ENCODE results near the gene C16orf54. TPM values are rescaled to one million over a fixed set of nuclear protein-coding genes. Genes with fewer than 3 reads are reported as not detected.
"Not testable (repeated sequence)": the region's sequence is repeated elsewhere in the genome, so short reads cannot be mapped to it uniquely, and the experiment has no call there.

The C16orf54 gene
- total RNA-seq, 1 donor from 2014 or later, result 0.65 TPM

- ATAC-seq (ENCODE audit: poor library complexity); intact Hi-C loops (cut with DNase I); DNase-seq: not testable (repeated sequence)
These were observed 26.5 kb upstream of the C16orf54 start for GRCh38 chr16:29772330-29772729.

DNA sequence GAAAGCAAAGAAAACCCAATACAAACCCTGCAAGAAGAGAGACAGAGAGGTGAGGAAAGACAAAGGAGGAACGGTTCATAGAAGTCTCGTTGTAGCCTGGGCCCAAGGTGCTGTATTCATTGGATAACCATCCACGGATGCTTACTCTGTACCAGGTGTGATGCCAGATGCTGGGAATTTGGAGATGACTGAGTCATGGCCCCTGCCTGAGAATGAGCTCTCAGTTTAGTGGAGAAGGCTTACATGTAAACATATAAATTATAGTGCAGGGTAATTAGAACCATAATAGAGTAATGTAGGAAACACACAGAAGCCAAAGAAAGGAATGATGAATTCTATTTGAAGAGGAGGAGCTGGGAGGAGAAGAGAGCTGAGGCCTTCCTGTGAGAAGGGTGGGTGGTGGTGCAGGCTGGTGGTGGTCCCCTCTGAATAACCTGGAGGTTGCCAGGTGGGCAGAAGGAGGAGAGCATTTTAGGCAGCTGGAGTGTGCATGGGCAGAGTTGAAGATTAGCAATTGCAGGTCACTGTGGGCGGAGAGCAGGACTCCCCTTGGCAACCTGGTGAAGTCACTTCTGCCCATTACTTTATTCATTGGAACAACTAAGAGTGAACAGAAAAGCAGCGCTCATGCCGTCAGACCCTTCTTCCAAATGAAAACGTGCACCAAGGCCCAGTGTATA is 24.6 kb upstream of the C16orf54 start:
- DNase-seq (no peak), ATAC-seq (ENCODE audit: poor library complexity) (no peak)
- intact Hi-C loops (cut with DNase I), result no loop called here

DNA sequence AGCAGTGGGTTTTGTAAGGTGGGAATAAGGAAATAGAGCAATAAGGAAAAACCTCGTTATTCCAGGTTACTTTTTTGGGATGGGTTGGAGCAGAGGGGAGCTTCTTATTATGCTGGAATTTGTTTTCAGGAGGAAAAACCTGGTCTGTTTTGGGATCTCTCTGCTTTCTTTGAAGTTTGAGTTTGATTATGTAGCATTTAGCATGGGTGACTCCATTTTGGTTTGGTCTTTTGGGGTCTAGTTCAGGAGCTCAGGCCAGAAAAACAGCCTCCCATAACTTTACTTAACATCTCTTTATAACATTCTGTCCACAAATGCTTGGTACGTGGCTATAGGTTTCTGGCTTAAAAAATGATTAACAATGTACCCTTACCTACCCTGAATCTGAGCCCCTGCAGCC is 23.7 kb upstream of the C16orf54 start:
- intact Hi-C loops (cut with DNase I), result no loop called here
- no peak for ATAC-seq (ENCODE audit: poor library complexity)
- no peak for DNase-seq

DNA sequence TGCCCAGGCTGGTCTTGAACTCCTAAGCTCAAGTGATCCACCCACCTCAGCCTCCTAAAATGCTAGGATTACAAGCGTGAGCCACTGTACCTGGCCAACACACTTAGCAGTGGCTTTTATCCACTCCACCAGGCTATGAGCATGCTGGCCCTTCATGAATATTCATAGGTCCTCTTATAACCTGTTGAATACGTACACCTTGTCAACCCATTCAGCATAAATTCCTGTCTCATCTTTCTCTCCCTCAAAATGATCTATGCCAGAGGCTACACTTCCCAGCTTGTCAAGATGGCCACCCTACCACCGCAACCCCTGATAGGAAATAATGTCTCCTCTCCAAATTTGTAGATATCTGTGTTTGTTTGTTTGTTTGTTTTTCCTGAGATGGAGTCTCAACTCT is 21.3 kb upstream of the C16orf54 start:
- ATAC-seq (ENCODE audit: poor library complexity) (no peak), DNase-seq (no peak)
- intact Hi-C loops (cut with DNase I), result no loop called here

- intact Hi-C loops (cut with DNase I), result no loop called here
- DNase-seq, result no peak
These were observed 20.8 kb upstream of the C16orf54 start for GRCh38 chr16:29766571-29766970.

DNA sequence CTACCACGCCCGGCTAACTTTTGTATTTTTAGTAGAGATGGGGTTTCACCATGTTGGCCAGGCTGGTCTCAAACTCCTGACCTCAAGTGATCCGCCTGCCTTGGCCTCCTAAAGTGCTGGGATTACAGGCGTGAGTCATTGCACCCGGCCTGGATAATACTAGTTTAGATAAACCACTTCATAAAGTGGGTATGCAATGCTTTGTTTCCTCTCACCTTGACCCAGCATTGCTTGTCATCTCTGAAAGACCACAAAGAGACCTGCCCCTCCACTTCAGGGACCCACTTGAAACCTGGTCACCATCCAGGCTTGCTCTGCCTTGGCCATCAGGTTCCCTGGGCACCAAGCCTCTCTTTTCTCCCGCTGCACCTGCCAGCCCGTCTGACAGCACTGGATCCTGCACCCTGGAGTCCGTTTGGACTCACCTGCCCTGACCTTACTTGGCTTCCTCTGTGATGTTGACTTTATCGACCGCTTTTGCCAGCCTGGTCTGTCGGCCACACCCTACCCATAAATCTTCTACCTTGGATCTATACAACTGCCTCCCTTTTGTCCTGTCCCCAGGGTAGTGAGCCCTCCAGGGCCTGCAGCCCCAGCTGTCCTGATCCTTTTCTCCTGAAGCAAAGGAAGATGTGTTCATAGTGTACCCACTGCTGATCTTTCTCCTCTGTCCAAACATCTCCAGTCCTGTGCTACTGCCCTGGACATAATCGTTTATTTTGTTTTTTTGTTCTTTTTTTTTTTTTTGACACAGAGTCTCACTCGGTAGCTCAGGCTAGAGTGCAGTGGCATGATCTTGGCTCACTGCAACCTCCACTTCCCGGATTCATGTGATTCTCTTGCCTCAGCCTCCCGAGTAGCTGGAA is 19.6 kb upstream of the C16orf54 start:
- intact Hi-C loops (cut with DNase I), result no loop called here
- ATAC-seq (ENCODE audit: poor library complexity), result peak; percentile 69

More at GRCh38 chr16:29766571-29766970, 20.8 kb upstream of the C16orf54 start:
- no peak for ATAC-seq (ENCODE audit: poor library complexity)

GRCh38 chr16:29763326-29763725 is 17.5 kb upstream of the C16orf54 start:
- DNase-seq (no peak), ATAC-seq (ENCODE audit: poor library complexity) (no peak)
- intact Hi-C loops (cut with DNase I), result no loop called here

More for the DNA sequence above, 19.6 kb upstream of the C16orf54 start:
- no peak for DNase-seq

DNA sequence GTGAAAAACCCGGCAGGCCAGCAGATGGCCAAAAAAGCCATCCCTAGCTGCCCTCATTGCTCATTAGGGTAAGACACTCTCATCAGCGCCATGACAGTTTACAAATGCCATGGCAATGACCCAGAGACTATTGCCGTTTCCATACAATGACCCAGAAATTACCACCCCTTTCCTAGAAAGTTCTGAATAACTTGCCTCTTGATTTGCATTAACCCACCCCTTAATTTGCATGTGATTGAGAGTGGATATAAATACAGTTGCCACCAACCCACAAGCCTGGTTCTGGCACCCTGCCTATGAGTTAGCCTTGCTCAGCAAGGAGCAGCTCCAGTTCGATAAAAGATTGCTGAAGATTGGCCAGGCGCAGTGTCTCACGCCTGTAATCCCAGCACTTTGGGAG is 16.1 kb upstream of the C16orf54 start:
- ATAC-seq (ENCODE audit: poor library complexity) (no peak), DNase-seq (no peak)
- intact Hi-C loops (cut with DNase I), result no loop called here

DNA sequence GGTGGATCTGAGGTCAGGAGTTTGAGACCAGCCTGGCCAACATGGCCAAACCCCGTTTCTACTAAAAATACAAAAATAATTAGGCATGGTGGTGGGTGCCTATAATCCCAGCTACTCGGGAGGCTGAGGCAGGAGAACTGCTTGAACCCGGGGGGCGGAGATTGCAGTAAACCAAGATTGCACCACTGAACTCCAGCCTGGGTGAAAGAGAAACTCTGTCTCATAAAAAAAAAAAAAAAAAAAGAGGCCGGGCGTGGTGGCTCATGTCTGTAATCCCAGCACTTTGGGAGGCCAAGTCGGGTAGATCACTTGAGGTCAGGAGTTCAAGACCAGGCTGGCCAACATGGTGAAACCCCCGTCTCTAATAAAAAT is 15.5 kb upstream of the C16orf54 start:
- DNase-seq; intact Hi-C loops (cut with DNase I); ATAC-seq (ENCODE audit: poor library complexity): not testable (repeated sequence)

DNA sequence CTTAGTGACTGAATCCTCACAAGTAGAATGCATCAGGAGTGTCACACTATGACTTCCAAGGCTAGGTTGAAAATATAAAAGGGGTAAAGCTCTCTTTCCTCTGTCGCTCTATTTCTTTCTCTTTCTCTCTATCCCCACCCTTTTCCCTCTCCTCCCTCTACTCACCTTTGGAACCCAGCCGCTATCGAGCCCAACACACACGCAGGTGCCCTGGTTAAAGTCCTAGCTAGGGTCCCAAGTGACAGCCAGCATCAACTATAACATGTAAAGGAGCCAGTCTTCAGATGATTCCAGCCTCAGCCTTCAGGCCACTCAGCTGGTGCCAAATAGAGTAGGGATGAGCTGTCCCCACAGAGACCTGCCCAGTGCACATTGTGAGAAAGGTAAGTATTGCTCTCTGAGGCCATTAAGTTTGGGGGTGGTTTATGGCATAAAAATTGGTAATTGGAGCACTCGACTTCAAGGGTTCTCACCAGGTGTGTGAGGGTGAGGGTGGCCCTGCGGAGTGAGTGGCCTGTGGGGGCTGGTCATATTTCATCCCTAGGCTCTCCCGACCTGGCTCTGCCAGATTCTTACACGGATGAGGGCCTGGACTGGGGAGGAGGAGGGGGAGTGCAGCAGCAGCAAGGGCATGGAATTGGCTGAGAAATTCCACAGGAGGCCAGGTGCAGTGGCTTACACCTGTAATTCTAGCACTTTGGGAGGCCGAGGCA is 14.9 kb upstream of the C16orf54 start:
- intact Hi-C loops (cut with DNase I), result no loop called here
- ATAC-seq (ENCODE audit: poor library complexity) (no peak), DNase-seq (no peak)

GRCh38 chr16:29757950-29758466 is 12.2 kb upstream of the C16orf54 start:
- intact Hi-C loops (cut with DNase I), result no loop called here
- no peak for DNase-seq
- ATAC-seq (ENCODE audit: poor library complexity), result peak; percentile 72

DNA sequence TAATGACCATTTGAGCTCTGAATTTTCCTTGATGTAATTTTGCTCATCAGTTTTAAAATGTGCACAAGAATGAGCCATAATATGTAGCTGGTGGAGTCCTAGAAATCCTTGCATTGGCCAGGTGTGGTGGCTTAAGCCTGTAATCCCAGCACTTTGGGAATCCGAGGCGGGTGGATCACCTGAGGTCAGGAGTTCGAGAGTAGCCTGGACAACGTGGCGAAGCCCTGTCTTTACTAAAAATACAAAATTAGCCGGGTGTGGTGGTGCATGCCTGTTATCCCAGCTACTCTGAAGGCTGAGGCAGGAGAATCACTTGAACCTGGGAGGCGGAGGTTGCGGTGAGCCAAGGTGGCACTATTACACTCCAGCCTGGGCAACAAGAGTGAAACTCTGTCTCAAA is 11.3 kb upstream of the C16orf54 start:
- DNase-seq; intact Hi-C loops (cut with DNase I); ATAC-seq (ENCODE audit: poor library complexity): not testable (repeated sequence)

GRCh38 chr16:29756654-29757053 is 10.9 kb upstream of the C16orf54 start:
- no peak for ATAC-seq (ENCODE audit: poor library complexity)

GRCh38 chr16:29753516-29753915 is 7.7 kb upstream of the C16orf54 start:
- intact Hi-C loops (cut with DNase I), result no loop called here
- no peak for ATAC-seq (ENCODE audit: poor library complexity)
- DNase-seq, result no peak

More at GRCh38 chr16:29756654-29757053, 10.9 kb upstream of the C16orf54 start:
- DNase-seq, result no peak
- intact Hi-C loops (cut with DNase I), result no loop called here

- DNase-seq; ATAC-seq (ENCODE audit: poor library complexity); intact Hi-C loops (cut with DNase I): not testable (repeated sequence)
These were observed 3.0 kb upstream of the C16orf54 start for GRCh38 chr16:29748760-29749149.

DNA sequence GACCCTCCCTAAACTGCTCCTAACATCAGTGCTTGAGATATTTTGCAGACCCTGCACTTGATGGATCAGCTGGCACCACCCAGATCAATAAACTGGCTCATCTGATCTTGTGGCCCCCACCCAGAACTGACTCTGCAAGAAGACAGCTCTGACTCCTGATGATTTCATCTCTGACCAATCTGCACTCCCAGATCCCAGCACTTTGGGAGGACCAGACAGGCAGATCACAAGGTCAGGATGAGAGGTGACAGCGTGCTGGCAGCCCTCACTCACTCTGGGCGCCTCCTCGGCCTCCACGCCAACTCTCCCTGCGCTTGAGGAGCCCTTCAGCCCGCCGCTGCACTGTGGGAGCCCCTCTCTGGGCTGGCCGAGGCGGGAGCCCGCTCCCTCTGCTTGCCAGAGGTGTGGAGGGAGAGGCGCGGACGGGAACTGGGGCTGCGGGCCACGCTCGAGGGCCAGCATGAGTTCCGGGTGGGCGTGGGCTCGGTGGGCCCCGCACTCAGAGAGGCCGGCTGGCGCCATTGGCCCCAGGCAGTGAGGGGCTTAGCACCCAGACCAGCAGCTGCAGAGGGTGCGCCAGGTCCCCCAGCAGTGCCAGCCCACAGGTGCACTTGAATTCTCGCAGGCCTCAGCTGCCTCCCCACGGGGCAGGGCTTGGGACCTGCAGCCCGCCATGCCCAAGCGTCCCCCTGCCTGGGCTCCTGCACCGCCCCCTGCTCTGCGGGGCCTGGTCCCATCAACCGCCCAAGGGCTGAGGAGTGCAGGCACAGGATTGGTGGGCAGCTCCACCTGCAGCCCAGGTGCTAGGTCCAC is 2.4 kb upstream of the C16orf54 start:
- no peak for ATAC-seq (ENCODE audit: poor library complexity)
- intact Hi-C loops (cut with DNase I), result no loop called here
- no peak for DNase-seq

DNA sequence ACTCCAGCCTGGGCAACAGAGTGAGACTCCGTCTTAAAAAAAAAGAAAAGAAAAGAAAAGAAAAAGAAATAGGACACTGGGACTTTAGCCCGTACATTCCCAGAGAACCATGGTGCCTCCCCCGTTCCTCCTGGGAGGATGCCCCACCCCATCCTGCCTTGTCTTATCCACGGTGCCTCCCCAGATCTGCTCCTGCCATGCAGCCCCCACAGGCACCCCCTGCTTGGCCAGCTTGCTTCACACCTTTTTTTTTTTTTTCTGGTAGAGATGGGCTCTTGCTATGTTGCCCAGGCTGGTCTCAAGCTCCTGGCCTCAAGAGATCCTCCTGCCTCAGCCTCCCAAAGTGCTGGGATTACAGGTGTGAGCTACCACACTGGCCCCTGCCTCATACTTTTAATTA is 728 bp upstream of the C16orf54 start:
- DNase-seq; intact Hi-C loops (cut with DNase I); ATAC-seq (ENCODE audit: poor library complexity): not testable (repeated sequence)

DNA sequence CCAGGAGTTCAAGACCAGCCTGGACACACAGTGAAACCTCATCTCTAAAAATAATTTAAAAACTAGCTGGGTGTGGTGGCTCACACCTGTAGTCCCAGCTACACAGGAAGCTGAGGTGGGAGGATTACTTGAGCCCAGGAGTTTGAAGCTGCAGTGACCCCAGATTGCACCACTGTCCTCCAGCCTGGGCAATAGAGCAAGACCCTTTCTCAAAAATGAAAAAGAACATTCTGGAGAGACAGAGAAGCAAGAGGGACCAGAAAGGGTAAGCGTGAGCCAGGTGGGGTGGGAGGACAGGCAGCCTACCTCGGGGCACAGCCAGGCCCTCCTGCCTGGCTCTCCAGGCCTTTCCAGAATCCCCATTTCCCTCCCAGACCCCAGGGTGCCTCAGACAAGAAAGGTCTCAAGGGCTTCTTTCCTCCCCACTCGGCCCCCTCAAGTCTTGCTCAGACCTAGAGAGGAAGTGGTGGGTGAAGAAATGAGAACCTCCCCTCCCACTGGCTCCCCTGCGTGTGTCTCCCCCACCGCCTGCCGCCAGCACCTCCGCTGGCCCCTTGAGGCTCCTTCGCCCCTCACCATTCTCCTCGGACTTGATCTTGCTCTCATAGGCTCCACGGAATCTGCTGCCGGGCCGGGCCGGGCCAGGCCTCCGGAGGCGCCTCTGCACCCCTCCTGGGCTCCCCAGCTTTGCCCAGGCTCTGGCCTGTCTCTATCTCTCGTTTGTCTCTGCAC is 503 bp downstream of the C16orf54 start:
- intact Hi-C loops (cut with DNase I), result no loop called here
- ATAC-seq (ENCODE audit: poor library complexity) (peak; percentile 52), DNase-seq (no peak)

All from Right ventricle myocardium superior (tissue), 1 donor.